HCT116 (cell line): ENCODE measurements around the gene KLF14. TPM values are rescaled to one million over a fixed set of nuclear protein-coding genes. Genes with fewer than 3 reads are reported as not detected.

Experiments
- ATAC-seq: fragments of 200-7000 bp; cut with Tn5 transposase; 2 replicates; pipeline ENCODE4 v1.9.1; 2020; ENCODE audit warnings: mild to moderate bottlenecking, moderate library complexity
- BruUV-seq: library from RNA; stranded (reverse); fragments of 400-500 nt; replicated peaks from 2 replicates; lab custom pipeline; 2021; lab: Mats Ljungman, UMichigan
- CTCF ChIA-PET: fragments of 300-600 bp; sonication (Branson Sonifier 250); formaldehyde crosslinking; loops from one replicate; lab custom pipeline; 2021; ENCODE audit warnings: antibody characterized with exemption; lab: Charles Lee
- POLR2A ChIA-PET: fragments of 300-600, 350-600 bp; sonication (Branson Sonifier 250); formaldehyde crosslinking; loops from one replicate; lab custom pipeline; 2021; ENCODE audit warnings: antibody characterized with exemption; lab: Charles Lee
- RAD21 ChIA-PET, 2 experiments: fragments of 300-600 bp; sonication (Branson Sonifier 250); formaldehyde crosslinking; loops; one replicate each; lab custom pipeline; 2023; ENCODE audit warnings: low total read pairs in 2 of 2; ENCODE audit not compliant: uncharacterized antibody in 2 of 2, unreplicated experiment in 2 of 2, low non-redundant PET in 1 of 2; lab: Charles Lee
- DNase-seq: peaks from one replicate; pipeline ENCODE4 v3.0.0-alpha.2; 2010; ENCODE audit warnings: low read depth, low spot score
- H2AFZ ChIP-seq: fragments of 200-600 bp; shearing (Covaris generic), sonication (generic); 2 replicates; pipeline ENCODE4 v1.6.1; 2017; ENCODE audit warnings: low read depth, mixed run types, mixed read lengths, antibody characterized with exemption, low read length; ENCODE audit not compliant: poor library complexity, severe bottlenecking
- H3K27ac ChIP-seq: 2 replicates; pipeline ENCODE4 v1.5.1; 2012; ENCODE audit warnings: low read depth, low read length
- H3K27me3 ChIP-seq: fragments of 200-600 bp; sonication (generic); 2 replicates; pipeline ENCODE4 v1.6.1; 2016; ENCODE audit warnings: mixed run types, low read length, mixed read lengths; ENCODE audit not compliant: insufficient read depth
- H3K36me3 ChIP-seq, 2 experiments: fragments of 200-500 bp in 1 of 2; fragments of 200-600 bp in 1 of 2; sonication (Bioruptor generic) in 1 of 2; sonication (generic) in 1 of 2; 2 replicates each; pipeline versions ENCODE4 v1.5.1 to v1.6.1; 2014 to 2016; ENCODE audit warnings: low read length in 2 of 2, inconsistent platforms in 1 of 2, mixed read lengths in 1 of 2, mixed run types in 1 of 2; ENCODE audit not compliant: insufficient read depth in 2 of 2, control insufficient read depth in 1 of 2
- H3K4me1 ChIP-seq, 2 experiments: fragments of 200-600 bp in 1 of 2; sonication (generic) in 1 of 2; 2 replicates each; pipeline versions ENCODE4 v1.5.1 to v1.6.1; 2012 to 2017; ENCODE audit warnings: low read length in 2 of 2, inconsistent platforms in 1 of 2, mild to moderate bottlenecking in 1 of 2, mixed read lengths in 1 of 2, mixed run types in 1 of 2, moderate library complexity in 1 of 2; ENCODE audit not compliant: insufficient read depth in 2 of 2, control insufficient read depth in 1 of 2
- H3K4me2 ChIP-seq: fragments of 200-600 bp; sonication (generic); 2 replicates; pipeline ENCODE4 v1.6.1; 2017; ENCODE audit warnings: mixed run types, low read length, mixed read lengths
- H3K4me3 ChIP-seq, 2 experiments: fragments of 200-600 bp in 1 of 2; sonication (generic) in 1 of 2; replicated peaks in 1 of 2; 2 replicates each; pipeline ENCODE4 v1.5.1; 2011 to 2016; ENCODE audit warnings: low read length in 2 of 2, control low read depth in 1 of 2, low read depth in 1 of 2, mild to moderate bottlenecking in 1 of 2, mixed read lengths in 1 of 2, mixed run types in 1 of 2
- H3K79me2 ChIP-seq: fragments of 200-600 bp; sonication (generic); 2 replicates; pipeline ENCODE4 v1.6.1; 2017; ENCODE audit warnings: mild to moderate bottlenecking, mixed run types, low read length, moderate library complexity, mixed read lengths; ENCODE audit not compliant: insufficient read depth
- H3K9ac ChIP-seq: fragments of 200-600 bp; sonication (generic); 2 replicates; pipeline ENCODE4 v1.6.1; 2016; ENCODE audit warnings: low read length, mixed read lengths
- H3K9me2 ChIP-seq: fragments of 200-600 bp; sonication (generic), shearing (Covaris generic); 2 replicates; pipeline ENCODE4 v1.6.1; 2017; ENCODE audit warnings: mixed run types, mild to moderate bottlenecking, moderate library complexity; ENCODE audit not compliant: insufficient read depth
- H3K9me3 ChIP-seq, 2 experiments: fragments of 200-500 bp in 1 of 2; fragments of 200-600 bp in 1 of 2; sonication (Bioruptor generic) in 1 of 2; sonication (generic) in 1 of 2; 2 replicates each; pipeline ENCODE4 v1.6.1; 2014 to 2017; ENCODE audit warnings: low read length in 2 of 2, mixed read lengths in 2 of 2, inconsistent platforms in 1 of 2, low read depth in 1 of 2, mild to moderate bottlenecking in 1 of 2, mixed run types in 1 of 2, moderate library complexity in 1 of 2; ENCODE audit not compliant: control insufficient read depth in 1 of 2, insufficient read depth in 1 of 2
- H4K20me1 ChIP-seq: fragments of 200-600 bp; sonication (generic), shearing (Covaris generic); 2 replicates; pipeline ENCODE4 v1.6.1; 2017; ENCODE audit warnings: mixed run types, mild to moderate bottlenecking, moderate library complexity; ENCODE audit not compliant: insufficient read depth
- CBX3 ChIP-seq: IDR thresholded peaks from 2 replicates; pipeline ENCODE4 v1.6.1; 2012; ENCODE audit warnings: low read depth
- CEBPB ChIP-seq: IDR thresholded peaks from 2 replicates; pipeline ENCODE4 v1.6.1; 2012; ENCODE audit warnings: low read depth
- POLR2A ChIP-seq: IDR thresholded peaks from 2 replicates; pipeline ENCODE4 v1.7.0; 2011; ENCODE audit warnings: borderline replicate concordance; ENCODE audit not compliant: insufficient read depth, insufficient read length; ENCODE audit errors: extremely low read depth
- POLR2AphosphoS5 ChIP-seq: IDR thresholded peaks from 2 replicates; pipeline ENCODE4 v1.6.1; 2011; ENCODE audit warnings: mild to moderate bottlenecking, low read depth, low read length, moderate library complexity
- RAD21 ChIP-seq: IDR thresholded peaks from 2 replicates; pipeline ENCODE4 v1.6.1; 2012; ENCODE audit warnings: low read depth, mild to moderate bottlenecking
- SIN3A ChIP-seq: IDR thresholded peaks from 2 replicates; pipeline ENCODE4 v1.6.1; 2012; ENCODE audit warnings: low read depth
- SRF ChIP-seq: IDR thresholded peaks from 2 replicates; pipeline ENCODE4 v1.6.1; 2012; ENCODE audit warnings: low read depth
- TCF7L2 ChIP-seq: IDR thresholded peaks from 2 replicates; pipeline ENCODE4 v1.7.0; 2011; ENCODE audit warnings: borderline replicate concordance, inconsistent platforms; ENCODE audit not compliant: insufficient read depth, insufficient read length; ENCODE audit errors: extremely low read depth
- ZFX ChIP-seq: fragments of 450-650 bp; IDR thresholded peaks from 2 replicates; pipeline ENCODE4 v1.6.1; 2017
- ZNF274 ChIP-seq: fragments of 200-500 bp; sonication (Bioruptor generic); IDR thresholded peaks from 2 replicates; pipeline ENCODE4 v1.6.1; 2014; ENCODE audit warnings: mild to moderate bottlenecking, low read depth, low read length, inconsistent platforms
- intact Hi-C: fragments of 100-400 bp; cut with micrococcal nuclease; formaldehyde crosslinking; loops from 2 replicates; pipeline ENCODE4 v1.10.0; 2022
- total RNA-seq: library from RNA; stranded (reverse); gene quantifications from one replicate; pipeline ENCODE4 v1.2.1, GENCODE V29; 2021; ENCODE audit not compliant: unreplicated experiment
- TF ChIP-seq, protein P1 (sequence below): IDR thresholded peaks from 2 replicates; pipeline ENCODE4 v1.6.1; 2012
- TF ChIP-seq, protein P2 (sequence below): IDR thresholded peaks from 2 replicates; pipeline ENCODE4 v1.6.1; 2012

The KLF14 gene
- total RNA-seq, 1 experiment from 2014 or later = 0.93 TPM

DNA sequence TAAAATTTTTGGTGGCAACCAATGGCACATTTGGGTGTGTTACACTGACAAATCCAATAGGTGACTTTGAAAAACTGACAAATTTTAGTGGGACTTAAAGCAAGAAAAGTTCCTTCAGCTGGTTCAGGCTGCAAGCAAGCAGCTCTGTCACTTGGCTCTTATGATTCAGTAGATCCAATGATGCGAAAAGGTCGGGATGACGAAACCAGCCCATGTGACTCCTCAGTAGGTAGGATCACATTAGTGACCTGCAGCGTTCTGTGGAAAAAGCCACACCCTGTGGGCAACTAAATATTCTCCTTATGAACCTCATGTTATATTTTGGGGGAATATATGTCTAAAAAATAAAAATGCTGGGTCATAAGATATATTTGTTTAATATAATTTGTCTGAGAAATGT is 34.3 kb downstream of the KLF14 start:
- no peak for DNase-seq
- no peak for ATAC-seq
- H3K9ac ChIP-seq = no peak overlapping the region
- H3K4me2 ChIP-seq = no peak overlapping the region
- H3K27ac ChIP-seq = no peak overlapping the region
- no peaks in the 10 kb centered on the region for H3K36me3 ChIP-seq
- ChIA-PET RAD21 (no interaction called here), CTCF (no interaction called here), POLR2A (no interaction called here)
- intact Hi-C loops = loop anchor here (10.0 kb wide), 1 partner anchor 455 kb away; no protein-coding TSS in a partner anchor
- no peak overlapping the region for H3K4me3 ChIP-seq
- H3K79me2 ChIP-seq = no peaks in the 10 kb centered on the region
- no peaks in the 10 kb centered on the region for H3K4me1 ChIP-seq
- no TSS peak for BruUV-seq
- H4K20me1 ChIP-seq = no peaks in the 10 kb centered on the region
- H3K9me3 ChIP-seq = no peaks in the 10 kb centered on the region
- no peaks in the 10 kb centered on the region for H3K9me2 ChIP-seq
- no peak for TF ChIP-seq POLR2AphosphoS5
- TF ChIP-seq CEBPB = peak; percentile 32; the same call in 1 of the 2 replicates
- TF ChIP-seq RAD21 = no peak
- TF ChIP-seq ZNF274 = no peak
- no peak for TF ChIP-seq POLR2A
- no peaks in the 10 kb centered on the region for H3K27me3 ChIP-seq
- no peak overlapping the region for H2AFZ ChIP-seq

DNA sequence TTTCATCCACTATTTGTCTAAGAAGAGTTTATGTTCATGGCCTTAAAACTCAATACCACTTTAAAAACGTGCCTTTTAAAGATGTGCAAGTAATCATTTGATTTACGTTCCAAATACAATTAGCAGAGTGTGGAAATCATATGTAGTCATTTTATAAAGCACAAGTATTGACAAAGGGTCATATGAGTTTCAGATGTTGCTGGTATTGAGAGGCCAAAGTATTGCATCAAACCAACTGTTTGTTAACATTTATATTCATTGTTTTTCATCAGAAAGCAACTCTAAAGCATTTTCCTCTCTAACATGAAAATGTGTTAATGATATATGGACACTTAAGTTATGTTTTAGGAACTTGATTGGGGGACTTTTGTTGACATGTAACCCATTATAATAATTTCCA is 36.2 kb downstream of the KLF14 start:
- Histone ChIP-seq H3K27me3 (no peaks in the 10 kb centered on the region), H3K9me2 (no peaks in the 10 kb centered on the region), H3K4me1 (no peaks in the 10 kb centered on the region), H4K20me1 (no peaks in the 10 kb centered on the region), H3K4me3 (no peak overlapping the region), H3K79me2 (no peaks in the 10 kb centered on the region), H3K9ac (no peak overlapping the region), H3K4me2 (no peak overlapping the region), H3K9me3 (no peaks in the 10 kb centered on the region), H2AFZ (no peak overlapping the region), H3K27ac (no peak overlapping the region), H3K36me3 (no peaks in the 10 kb centered on the region)
- ChIA-PET RAD21 (no interaction called here), POLR2A (no interaction called here), CTCF (no interaction called here)
- no TSS peak for BruUV-seq
- no peak for ATAC-seq
- no peak for DNase-seq
- intact Hi-C loops = loop anchor here (10.0 kb wide), 1 partner anchor 453 kb away; no protein-coding TSS in a partner anchor
- TF ChIP-seq ZNF274 (no peak), ZFX (no peak), CBX3 (no peak), RAD21 (no peak), TCF7L2 (no peak), SRF (no peak), SIN3A (no peak)
- TF ChIP-seq, protein P1, sequence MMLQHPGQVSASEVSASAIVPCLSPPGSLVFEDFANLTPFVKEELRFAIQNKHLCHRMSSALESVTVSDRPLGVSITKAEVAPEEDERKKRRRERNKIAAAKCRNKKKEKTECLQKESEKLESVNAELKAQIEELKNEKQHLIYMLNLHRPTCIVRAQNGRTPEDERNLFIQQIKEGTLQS = no peak
- TF ChIP-seq, protein P2, sequence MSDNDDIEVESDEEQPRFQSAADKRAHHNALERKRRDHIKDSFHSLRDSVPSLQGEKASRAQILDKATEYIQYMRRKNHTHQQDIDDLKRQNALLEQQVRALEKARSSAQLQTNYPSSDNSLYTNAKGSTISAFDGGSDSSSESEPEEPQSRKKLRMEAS = no peak
